WTC11 (cell line): ENCODE data around the gene PPP3CA. TPM values are rescaled to one million over a fixed set of nuclear protein-coding genes. Genes with fewer than 3 reads are reported as not detected.

Source experiments
- ATAC-seq: fragments of 200-7000 bp; cut with Tn5 transposase; 2 replicates; pipeline ENCODE4 v1.10.0; 2021; ENCODE audit warnings: mild to moderate bottlenecking, moderate library complexity
- CTCF ChIA-PET: fragments of 300-600 bp; sonication (Branson Sonifier 250); formaldehyde crosslinking; loops from one replicate; lab custom pipeline; 2021; ENCODE audit warnings: antibody characterized with exemption; lab: Charles Lee
- POLR2A ChIA-PET: fragments of 350-600 bp; sonication (Branson Sonifier 250); formaldehyde crosslinking; loops from one replicate; lab custom pipeline; 2021; ENCODE audit warnings: antibody characterized with exemption; lab: Charles Lee
- DNase-seq: peaks from one replicate; pipeline ENCODE4 v3.0.0; 2021; ENCODE audit warnings: low spot score
- H3K27ac Mint-ChIP-seq: 2 replicates; pipeline ENCODE4 v1.8.0; 2021; ENCODE audit warnings: mixed read lengths
- H3K27me3 Mint-ChIP-seq: 2 replicates; pipeline ENCODE4 v1.8.0; 2021; ENCODE audit warnings: low read depth, mild to moderate bottlenecking, moderate library complexity, mixed read lengths
- H3K36me3 Mint-ChIP-seq: 2 replicates; pipeline ENCODE4 v1.8.0; 2021; ENCODE audit warnings: mixed read lengths
- H3K4me1 Mint-ChIP-seq: 2 replicates; pipeline ENCODE4 v1.8.0; 2022; ENCODE audit warnings: mixed read lengths
- H3K4me3 Mint-ChIP-seq: 2 replicates; pipeline ENCODE4 v1.8.0; 2021; ENCODE audit warnings: mild to moderate bottlenecking, moderate library complexity, mixed read lengths
- H3K9me3 Mint-ChIP-seq: 2 replicates; pipeline ENCODE4 v1.8.0; 2021; ENCODE audit warnings: mixed read lengths
- ATF3 ChIP-seq: sonication (generic); formaldehyde crosslinking; conservative IDR thresholded peaks from 2 replicates; pipeline ENCODE4 v1.8.1; 2022; ENCODE audit warnings: mild to moderate bottlenecking, missing genetic modification reagents
- CDX4 ChIP-seq: fragments of 250-450 bp; sonication (Bioruptor Pico); IDR thresholded peaks from 2 replicates; pipeline ENCODE4 v1.9.0; 2021; ENCODE audit warnings: moderate library complexity, mild to moderate bottlenecking, inconsistent platforms, borderline replicate concordance
- CREM ChIP-seq: sonication (generic); formaldehyde crosslinking; IDR thresholded peaks from 2 replicates; pipeline ENCODE4 v1.8.1; 2022; ENCODE audit warnings: mild to moderate bottlenecking, missing genetic modification reagents, moderate library complexity
- EMX1 ChIP-seq: fragments of 250-450 bp; sonication (Bioruptor Pico); IDR thresholded peaks from 2 replicates; pipeline ENCODE4 v1.8.0; 2021; ENCODE audit warnings: mild to moderate bottlenecking
- ESRRA ChIP-seq: sonication (generic); formaldehyde crosslinking; IDR thresholded peaks from 2 replicates; pipeline ENCODE4 v1.8.1; 2022; ENCODE audit warnings: mild to moderate bottlenecking, missing genetic modification reagents, borderline replicate concordance
- ETV6 ChIP-seq: sonication (generic); formaldehyde crosslinking; IDR thresholded peaks from 2 replicates; pipeline ENCODE4 v1.8.1; 2022; ENCODE audit warnings: mild to moderate bottlenecking, missing genetic modification reagents
- FOXK1 ChIP-seq: sonication (generic); formaldehyde crosslinking; IDR thresholded peaks from 2 replicates; pipeline ENCODE4 v1.8.0; 2022; ENCODE audit warnings: mild to moderate bottlenecking, moderate library complexity, missing genetic modification reagents
- IRF2 ChIP-seq: sonication (generic); formaldehyde crosslinking; IDR thresholded peaks from 2 replicates; pipeline ENCODE4 v1.8.0; 2022; ENCODE audit warnings: low read depth, missing genetic modification reagents, borderline replicate concordance
- MLX ChIP-seq: sonication (generic); formaldehyde crosslinking; IDR thresholded peaks from 2 replicates; pipeline ENCODE4 v1.8.1; 2023; ENCODE audit warnings: mild to moderate bottlenecking, missing genetic modification reagents, moderate library complexity
- NR1H2 ChIP-seq: sonication (generic); formaldehyde crosslinking; IDR thresholded peaks from 2 replicates; pipeline ENCODE4 v1.9.0; 2021; ENCODE audit warnings: mild to moderate bottlenecking, moderate library complexity, missing genetic modification reagents
- NR3C1 ChIP-seq: sonication (generic); formaldehyde crosslinking; conservative IDR thresholded peaks from 2 replicates; pipeline ENCODE4 v1.8.1; 2023; ENCODE audit warnings: low read depth, mild to moderate bottlenecking, missing genetic modification reagents
- PRRX2 ChIP-seq: fragments of 250-450 bp; sonication (Bioruptor Pico); IDR thresholded peaks from 2 replicates; pipeline ENCODE4 v1.8.0; 2021; ENCODE audit warnings: mild to moderate bottlenecking
- RELA ChIP-seq: sonication (generic); formaldehyde crosslinking; IDR thresholded peaks from 2 replicates; pipeline ENCODE4 v1.8.1; 2022; ENCODE audit warnings: missing genetic modification reagents, mild to moderate bottlenecking, borderline replicate concordance
- SMAD3 ChIP-seq: sonication (generic); formaldehyde crosslinking; IDR thresholded peaks from 2 replicates; pipeline ENCODE4 v1.8.0; 2022; ENCODE audit warnings: missing genetic modification reagents, mild to moderate bottlenecking, borderline replicate concordance
- SOX15 ChIP-seq: fragments of 250-450 bp; sonication (Bioruptor Pico); IDR thresholded peaks from 2 replicates; pipeline ENCODE4 v1.9.0; 2021; ENCODE audit warnings: mild to moderate bottlenecking
- STAT6 ChIP-seq: sonication (generic); formaldehyde crosslinking; conservative IDR thresholded peaks from 2 replicates; pipeline ENCODE4 v1.8.1; 2023; ENCODE audit warnings: mild to moderate bottlenecking, low read depth, missing genetic modification reagents, moderate library complexity
- USF2 ChIP-seq: sonication (generic); formaldehyde crosslinking; IDR thresholded peaks from 2 replicates; pipeline ENCODE4 v1.8.1; 2023; ENCODE audit warnings: mild to moderate bottlenecking, missing genetic modification reagents, moderate library complexity
- ZBTB21 ChIP-seq: sonication (generic); formaldehyde crosslinking; IDR thresholded peaks from 2 replicates; pipeline ENCODE4 v1.8.1; 2023; ENCODE audit warnings: mild to moderate bottlenecking, missing genetic modification reagents, borderline replicate concordance
- ZMAT4 ChIP-seq: fragments of 250-450 bp; sonication (Bioruptor Pico); IDR thresholded peaks from 2 replicates; pipeline ENCODE4 v1.9.0; 2021; ENCODE audit warnings: mild to moderate bottlenecking
- ZNF281 ChIP-seq: sonication (generic); formaldehyde crosslinking; IDR thresholded peaks from 2 replicates; pipeline ENCODE4 v1.8.0; 2023; ENCODE audit warnings: mild to moderate bottlenecking, missing genetic modification reagents
- ZNF317 ChIP-seq: sonication (generic); formaldehyde crosslinking; IDR thresholded peaks from 2 replicates; pipeline ENCODE4 v1.8.1; 2023; ENCODE audit warnings: low read depth, mild to moderate bottlenecking, moderate library complexity, missing genetic modification reagents, borderline replicate concordance
- total RNA-seq: library from RNA; stranded (reverse); gene quantifications from 3 replicates; pipeline ENCODE4 v1.2.3, GENCODE V29; 2021

Gene PPP3CA
- total RNA-seq, 1 experiment from 2014 or later, result 41.6 TPM

GRCh38 chr4:101174679-101175345 lies 172.5 kb downstream of the PPP3CA start:
- Mint-ChIP-seq H3K27ac (no peak overlapping the region), H3K4me3 (no peak overlapping the region), H3K9me3 (no peaks in the 10 kb centered on the region), H3K4me1 (peaks cover 43% of the 10 kb centered on the region), H3K27me3 (no peaks in the 10 kb centered on the region), H3K36me3 (no peaks in the 10 kb centered on the region)
- ChIA-PET POLR2A (interaction anchor here (0.8 kb wide), 1 partner anchor 174 kb away, joined by 4 read pairs; no protein-coding TSS in a partner anchor), CTCF (no interaction called here)
- TF ChIP-seq PRRX2 (CRISPR knock-in tag), result no peak
- no peak for TF ChIP-seq SMAD3 (CRISPR knock-in tag)
- no peak for TF ChIP-seq FOXK1
- TF ChIP-seq ATF3, result no peak
- TF ChIP-seq USF2, result no peak
- no peak for TF ChIP-seq CREM (CRISPR knock-in tag)
- TF ChIP-seq IRF2 (CRISPR knock-in tag), result no peak
- TF ChIP-seq CDX4, result no peak
- no peak for TF ChIP-seq ETV6 (CRISPR knock-in tag)
- no peak for TF ChIP-seq EMX1 (CRISPR knock-in tag)
- TF ChIP-seq NR3C1, result no peak
- TF ChIP-seq ZNF317 (CRISPR knock-in tag), result no peak
- no peak for TF ChIP-seq RELA (CRISPR knock-in tag)
- TF ChIP-seq SOX15, result no peak
- TF ChIP-seq ZNF281 (CRISPR knock-in tag), result no peak
- TF ChIP-seq ESRRA (CRISPR knock-in tag), result no peak
- TF ChIP-seq ZMAT4 (CRISPR knock-in tag), result no peak
- TF ChIP-seq NR1H2, result no peak
- no peak for ATAC-seq
- no peak for DNase-seq

GRCh38 chr4:101172369-101172768 lies 175.0 kb downstream of the PPP3CA start:
- Mint-ChIP-seq H3K9me3 (no peaks in the 10 kb centered on the region), H3K27ac (no peak overlapping the region), H3K4me1 (peaks cover 33% of the 10 kb centered on the region), H3K36me3 (no peaks in the 10 kb centered on the region), H3K4me3 (no peak overlapping the region), H3K27me3 (no peaks in the 10 kb centered on the region)
- ATAC-seq, result no peak
- DNase-seq, result no peak
- CTCF ChIA-PET, result no interaction called here
- TF ChIP-seq STAT6 (CRISPR knock-in tag) (no peak), ZBTB21 (no peak), MLX (no peak)
- TF ChIP-seq, all 79 proteins: peak for 0
- POLR2A ChIA-PET, result interaction anchor here (1.0 kb wide), 1 partner anchor 208 kb away, joined by 3 read pairs; no protein-coding TSS in a partner anchor
